HG03045 (cell line): Measurements from ENCODE around the gene RORB.

Experiments
- ATAC-seq: cut with Tn5 transposase; IDR thresholded peaks from one replicate; pipeline ENCODE4 v1.9.1; 2021; ENCODE audit warnings: mild to moderate bottlenecking, moderate library complexity; ENCODE audit not compliant: unreplicated experiment

Gene RORB

DNA sequence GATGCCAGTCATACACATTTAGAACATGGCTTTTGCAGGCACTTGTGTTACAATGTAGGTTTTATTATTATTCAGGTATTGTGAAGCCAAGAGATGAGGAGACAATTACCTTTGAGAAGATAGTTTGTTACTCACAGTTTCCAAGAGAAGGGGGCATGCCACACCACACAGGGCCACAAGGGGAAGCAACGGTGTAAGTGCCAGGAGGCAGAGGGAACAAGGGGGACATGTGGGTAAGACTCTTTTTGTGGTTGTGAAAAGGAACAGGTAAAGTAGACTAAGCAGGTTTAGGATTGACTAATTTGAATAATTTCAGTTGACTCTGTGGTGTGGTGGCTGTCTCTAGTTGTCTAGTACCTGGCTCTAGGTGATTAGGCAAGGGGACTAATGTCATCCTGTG is 199.4 kb downstream of the RORB start:
- no peak for ATAC-seq

DNA sequence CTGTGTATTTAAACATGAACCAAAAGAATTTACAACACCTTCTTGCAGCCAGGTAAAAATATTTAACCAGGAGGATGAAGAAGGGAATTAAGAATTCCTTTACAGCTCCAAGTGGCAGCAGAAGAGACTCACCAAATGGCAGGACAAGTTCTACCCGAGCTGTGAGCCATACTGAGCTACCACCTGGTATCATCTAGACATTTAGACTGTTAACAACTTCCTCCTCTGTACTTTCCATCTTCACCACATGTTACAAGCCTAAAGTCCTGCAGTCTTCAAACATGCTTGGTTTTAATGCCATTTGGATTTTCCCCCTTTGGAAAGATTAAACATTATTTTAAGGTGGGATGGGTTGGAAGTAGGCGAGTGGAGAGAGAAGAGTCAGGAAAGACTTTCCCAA is 200.4 kb downstream of the RORB start:
- no peak for ATAC-seq

DNA sequence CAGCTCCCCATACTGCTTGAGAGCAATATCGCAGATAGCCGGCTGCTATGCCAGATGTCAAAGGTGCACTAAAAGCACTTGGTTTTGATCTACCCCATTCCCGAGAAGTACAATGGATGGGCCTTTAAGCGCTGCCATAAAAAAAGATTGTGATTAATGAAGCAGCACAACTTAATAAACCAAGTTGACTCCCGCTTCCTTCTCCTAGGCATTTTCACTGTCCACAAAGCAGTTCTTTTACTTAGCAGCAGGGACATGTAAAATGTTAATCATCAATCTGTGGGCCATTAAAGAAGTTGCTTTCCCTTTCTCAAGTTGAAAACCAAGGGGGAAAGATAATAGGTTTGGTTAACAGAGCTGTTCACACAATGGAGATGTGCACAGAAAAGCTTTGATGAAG is 214.2 kb downstream of the RORB start:
- ATAC-seq: no peak

DNA sequence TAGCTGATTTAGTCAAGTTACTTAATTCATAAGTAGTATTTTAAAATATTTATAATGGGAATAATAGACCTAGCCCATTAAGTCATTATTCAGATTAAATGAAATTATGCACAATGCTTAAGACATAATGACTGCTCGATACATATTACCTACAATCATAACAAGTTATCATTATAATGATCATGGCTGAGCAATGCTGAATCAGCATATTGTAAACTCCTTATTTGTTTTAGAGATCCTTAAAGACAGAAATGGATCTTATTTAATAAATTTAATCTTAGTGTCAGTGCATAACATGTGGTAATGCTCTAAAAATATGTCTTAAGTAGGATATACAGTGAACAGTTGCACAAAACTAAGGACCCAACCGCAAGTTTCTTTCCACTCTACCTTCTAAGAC is 221.6 kb downstream of the RORB start:
- ATAC-seq: no peak

DNA sequence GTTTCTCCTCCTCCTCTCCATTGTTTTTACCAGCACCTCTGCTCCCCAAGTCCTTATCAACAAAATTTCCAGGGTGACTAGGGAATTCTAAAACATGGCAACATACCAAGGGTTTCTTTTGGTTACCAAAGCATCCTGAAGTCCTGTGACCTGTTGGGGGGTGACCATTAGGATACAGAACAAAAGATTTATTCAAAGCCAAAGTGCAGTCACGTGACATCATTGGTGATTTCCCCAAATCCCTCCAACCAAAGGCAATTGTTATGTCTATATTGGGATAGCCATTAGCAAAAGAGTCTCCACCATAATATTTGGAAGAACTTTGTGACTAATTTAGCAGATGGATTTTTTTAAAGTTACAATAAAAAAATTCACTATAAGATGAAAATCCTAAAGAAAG is 222.2 kb downstream of the RORB start:
- ATAC-seq: no peak

DNA sequence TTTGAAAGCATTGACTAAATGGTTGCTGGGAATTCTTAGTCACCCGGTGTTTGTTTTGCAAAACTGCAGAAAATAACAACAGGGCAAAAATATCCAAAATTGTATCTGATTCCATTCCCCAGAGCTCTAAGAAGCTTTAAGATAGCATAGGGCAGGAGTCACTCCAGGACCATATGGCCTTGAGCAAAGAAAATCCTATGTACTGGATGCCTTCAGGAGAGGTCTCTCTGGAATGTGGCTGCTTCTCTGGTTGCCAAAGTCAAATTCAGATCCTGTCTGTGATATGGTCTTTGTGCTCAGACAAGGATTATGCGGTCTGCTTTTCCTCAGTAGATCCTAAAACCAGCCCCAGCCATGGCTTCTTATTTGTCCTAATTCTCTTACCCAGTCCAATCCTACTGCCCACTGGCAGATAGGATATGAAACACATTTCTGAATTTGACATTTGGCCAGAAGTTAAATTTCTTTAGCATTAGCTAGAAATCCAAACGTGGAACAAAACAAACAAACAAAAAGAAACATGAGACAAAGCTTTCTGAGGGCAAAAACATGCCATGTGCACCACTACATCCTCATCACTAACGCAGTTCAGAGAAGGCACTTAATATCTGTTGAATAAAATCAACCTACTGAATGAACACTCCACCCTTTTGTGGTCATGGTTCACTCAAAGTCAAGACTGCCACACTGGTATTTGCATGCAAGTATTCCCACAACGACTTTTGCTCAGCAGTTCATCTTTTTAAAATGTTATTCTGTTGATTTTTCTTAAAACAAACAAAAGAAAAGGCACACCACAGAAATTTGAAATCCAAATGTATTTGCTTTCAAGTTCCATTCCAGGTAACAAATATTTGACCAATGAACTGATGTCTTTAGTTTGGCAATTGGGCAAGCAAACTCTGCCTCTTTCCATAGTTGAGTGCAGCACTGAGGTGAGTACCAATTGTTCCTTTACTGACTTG is 224.8 kb downstream of the RORB start:
- no peak for ATAC-seq

GRCh38 chr9:74724317-74724716 is 227.2 kb downstream of the RORB start:
- no peak for ATAC-seq

DNA sequence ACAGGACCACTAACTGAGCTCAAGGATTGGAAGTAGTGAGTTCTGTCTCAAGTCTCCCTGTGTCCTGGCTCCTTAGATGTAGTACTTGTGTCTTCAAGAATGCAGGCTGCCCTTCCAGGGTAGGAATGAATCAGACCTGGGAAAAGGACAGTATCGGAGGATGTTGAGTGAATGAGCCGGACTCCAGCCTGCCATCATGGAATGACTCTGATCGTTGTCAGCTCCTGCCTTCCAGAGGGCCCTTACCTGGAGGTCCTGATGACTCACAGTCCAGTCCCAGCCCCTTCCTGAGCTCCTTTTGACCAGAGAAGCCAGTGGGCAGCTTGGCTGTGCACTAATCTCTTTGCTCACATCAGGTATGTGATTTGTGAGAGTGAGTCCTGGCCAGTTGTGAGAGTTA is 229.4 kb downstream of the RORB start:
- ATAC-seq: no peak

GRCh38 chr9:74728176-74728575 is 231.0 kb downstream of the RORB start:
- ATAC-seq: no peak

DNA sequence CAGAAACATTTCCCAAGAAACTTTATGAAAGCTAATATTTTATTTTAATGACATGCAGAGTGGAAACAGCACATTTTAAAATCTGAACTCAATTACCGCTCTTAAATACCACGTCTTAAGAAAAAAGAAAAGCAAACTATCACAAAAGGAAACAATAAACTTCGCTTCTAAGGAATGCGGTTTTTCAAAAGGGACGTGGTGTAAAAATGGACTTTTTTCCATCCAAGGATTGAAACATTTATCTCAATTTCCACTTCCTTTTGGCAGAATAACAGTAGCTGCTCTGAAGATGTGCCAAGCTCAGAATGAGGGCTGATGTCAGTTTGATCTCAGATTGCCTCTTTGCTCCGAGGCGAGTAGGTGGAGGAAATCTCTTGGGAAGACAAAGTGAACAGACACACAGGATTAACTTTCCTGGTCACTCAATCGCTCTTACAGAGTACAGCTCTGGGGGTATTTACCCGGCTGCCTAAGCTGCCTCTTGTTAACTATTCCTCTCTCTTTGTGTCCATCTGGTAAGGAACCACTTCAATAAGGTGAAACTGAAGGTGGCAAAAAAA is 232.1 kb downstream of the RORB start:
- ATAC-seq: no peak

DNA sequence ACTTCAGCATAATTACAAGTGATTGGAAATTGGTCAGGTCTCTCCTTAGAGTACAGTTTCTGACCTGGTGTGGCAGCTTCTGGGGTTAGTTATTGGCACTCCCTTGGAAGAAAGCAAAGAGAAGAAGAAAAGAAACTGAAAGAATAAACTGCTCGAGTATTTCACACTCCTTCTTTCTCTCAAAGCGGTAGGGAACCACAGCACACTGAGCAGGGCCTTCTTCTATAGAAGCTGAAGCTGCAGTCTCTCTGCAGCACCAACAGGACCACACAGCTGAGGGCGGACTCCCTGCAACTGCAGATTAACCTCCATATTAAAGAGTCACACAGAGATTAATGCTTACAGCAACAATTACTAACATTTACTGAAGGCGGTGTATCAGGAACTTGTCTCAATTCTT is 238.6 kb downstream of the RORB start:
- ATAC-seq: no peak

DNA sequence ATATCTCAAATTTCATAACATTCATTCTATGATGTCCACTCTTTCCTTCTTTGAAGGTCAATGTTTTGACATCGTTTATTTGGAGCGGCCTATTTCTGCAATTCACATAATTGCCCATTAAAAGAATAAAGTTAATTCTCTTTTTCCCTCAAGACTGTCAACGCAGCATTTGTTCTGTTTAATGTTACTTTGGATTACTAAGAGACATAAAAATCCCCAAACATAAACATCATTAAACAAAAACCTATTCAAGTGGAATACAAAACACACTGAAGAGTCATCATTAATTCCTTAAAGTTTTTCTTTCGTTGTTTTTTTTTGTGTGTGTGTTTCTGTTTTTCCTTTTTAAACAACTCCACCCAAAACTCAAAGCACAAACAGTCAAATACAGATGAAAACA is 239.5 kb downstream of the RORB start:
- ATAC-seq: no peak

GRCh38 chr9:74742191-74742790 is 245.2 kb downstream of the RORB start:
- no peak for ATAC-seq
